Activated T-cell treated with anti-CD3 and anti-CD28 coated beads, Interleukin-2, amount 50 U/mL, for 72 hours (primary cell): ENCODE data around the gene GCNT2. TPM values are rescaled to one million over a fixed set of nuclear protein-coding genes. Genes with fewer than 3 reads are reported as not detected.

Experiments used
- ATAC-seq, 2 donors: fragments of 150-1000 bp; cut with Tn5 transposase; replicated peaks in 1 of 2; 2 replicates each; pipeline ENCODE4 v1.10.0; 2021; ENCODE audit warnings: moderate library complexity in 2 of 2, mild to moderate bottlenecking in 1 of 2
- DNase-seq, 2 donors: peaks; one replicate each; pipeline ENCODE4 v3.0.0; 2021 to 2022; ENCODE audit warnings: mixed read lengths in 1 of 2
- H3K27ac Mint-ChIP-seq: one replicate; pipeline ENCODE4 v1.8.0; 2022; ENCODE audit warnings: mild to moderate bottlenecking, moderate library complexity, mixed read lengths
- H3K27me3 Mint-ChIP-seq: one replicate; pipeline ENCODE4 v1.8.0; 2022; ENCODE audit warnings: low read depth, mixed read lengths
- H3K36me3 Mint-ChIP-seq, 2 donors: one replicate each; pipeline ENCODE4 v1.8.0; 2022; ENCODE audit warnings: mixed read lengths in 2 of 2, mild to moderate bottlenecking in 1 of 2; ENCODE audit not compliant: insufficient read depth in 2 of 2
- H3K4me1 Mint-ChIP-seq: one replicate; pipeline ENCODE4 v1.8.0; 2022; ENCODE audit warnings: low read depth, mixed read lengths
- H3K4me3 Mint-ChIP-seq, 2 donors: one replicate each; pipeline ENCODE4 v1.8.0; 2022; ENCODE audit warnings: mild to moderate bottlenecking in 2 of 2, mixed read lengths in 2 of 2, moderate library complexity in 2 of 2
- H3K9me3 Mint-ChIP-seq, 2 donors: one replicate each; pipeline ENCODE4 v1.8.0; 2022; ENCODE audit warnings: mixed read lengths in 2 of 2
- total RNA-seq, 2 donors: library from RNA; stranded (reverse); gene quantifications; one replicate each; pipeline ENCODE4 v1.2.3, GENCODE V29; 2022

GCNT2 gene
- total RNA-seq, 2 donors from 2014 or later, result 1.8 to 3.1 TPM

GRCh38 chr6:10541591-10541990, 20.4 kb downstream of the GCNT2 start:
- Mint-ChIP-seq H3K4me3 (no peak overlapping the region), H3K27ac (no peak overlapping the region), H3K36me3 (peaks cover 0 to 2% of the 10 kb centered on the region in 2 donors), H3K9me3 (peaks cover 0 to 1% of the 10 kb centered on the region in 2 donors), H3K4me1 (no peaks in the 10 kb centered on the region), H3K27me3 (no peaks in the 10 kb centered on the region)
- ATAC-seq (no peak), DNase-seq (no peak)

- Mint-ChIP-seq H3K9me3 (peaks cover 0 to 1% of the 10 kb centered on the region in 2 donors), H3K27ac (no peak overlapping the region), H3K4me1 (no peaks in the 10 kb centered on the region), H3K27me3 (no peaks in the 10 kb centered on the region), H3K4me3 (no peak overlapping the region), H3K36me3 (peaks cover 0 to 2% of the 10 kb centered on the region in 2 donors)
- DNase-seq (no peak), ATAC-seq (no peak)
Measured at GRCh38 chr6:10542213-10542612, 21.1 kb downstream of the GCNT2 start.

DNA sequence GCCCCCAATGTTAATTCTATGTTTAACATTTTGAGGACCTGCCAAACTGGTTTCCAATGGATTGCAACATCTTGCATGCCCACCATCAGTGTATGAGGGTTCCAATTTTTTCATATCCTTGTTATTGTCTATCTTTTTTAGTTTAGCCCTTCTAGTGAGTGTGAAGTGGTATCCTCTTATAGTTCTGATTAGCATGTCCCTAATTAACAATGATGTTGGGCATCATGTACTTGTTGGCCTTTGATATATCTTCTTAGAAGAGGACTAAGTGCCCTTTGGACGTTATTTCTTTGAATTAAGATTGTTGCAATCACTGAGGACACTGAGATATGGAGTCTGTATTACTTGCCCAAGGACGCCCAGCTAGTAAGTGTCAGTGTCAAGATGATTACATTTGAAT, 22.3 kb downstream of the GCNT2 start:
- Mint-ChIP-seq H3K36me3 (peaks cover 0 to 2% of the 10 kb centered on the region in 2 donors), H3K27me3 (no peaks in the 10 kb centered on the region), H3K9me3 (peaks cover 0 to 1% of the 10 kb centered on the region in 2 donors), H3K27ac (no peak overlapping the region), H3K4me3 (no peak overlapping the region), H3K4me1 (no peaks in the 10 kb centered on the region)
- ATAC-seq, result no peak
- no peak for DNase-seq

- no peak overlapping the region for H3K27ac Mint-ChIP-seq
- peaks cover 0 to 4% of the 10 kb centered on the region in 2 donors for H3K36me3 Mint-ChIP-seq
- no peaks in the 10 kb centered on the region for H3K4me1 Mint-ChIP-seq
- DNase-seq (no peak), ATAC-seq (no peak)
- H3K9me3 Mint-ChIP-seq, result peaks cover 0 to 1% of the 10 kb centered on the region in 2 donors
- no peak overlapping the region for H3K4me3 Mint-ChIP-seq
- no peaks in the 10 kb centered on the region for H3K27me3 Mint-ChIP-seq
Measured at GRCh38 chr6:10545482-10545881, 24.3 kb downstream of the GCNT2 start.

DNA sequence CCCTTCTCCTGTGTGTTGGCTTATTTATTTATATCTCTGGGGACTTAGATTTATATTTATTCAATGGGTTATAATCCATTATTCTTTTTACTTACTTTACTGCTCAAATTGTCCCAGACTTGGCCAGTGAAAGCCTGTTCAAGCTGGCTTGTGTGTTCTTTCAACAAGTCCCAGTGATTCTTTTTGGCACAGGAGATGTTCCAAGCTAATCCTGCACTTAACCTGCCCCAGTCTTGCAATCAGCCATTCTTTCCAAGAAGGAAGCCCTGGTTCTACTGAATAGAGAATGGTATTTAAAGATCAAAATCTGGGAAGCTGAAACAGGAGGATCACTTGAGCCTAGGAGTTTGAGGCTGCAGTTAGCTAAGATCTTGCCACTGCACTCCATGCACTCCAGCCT, 26.7 kb downstream of the GCNT2 start:
- Mint-ChIP-seq H3K9me3 (peaks cover 0 to 1% of the 10 kb centered on the region in 2 donors), H3K4me3 (no peak overlapping the region), H3K36me3 (peaks cover 0 to 3% of the 10 kb centered on the region in 2 donors), H3K27ac (no peak overlapping the region), H3K4me1 (no peaks in the 10 kb centered on the region), H3K27me3 (no peaks in the 10 kb centered on the region)
- no peak for ATAC-seq
- no peak for DNase-seq

DNA sequence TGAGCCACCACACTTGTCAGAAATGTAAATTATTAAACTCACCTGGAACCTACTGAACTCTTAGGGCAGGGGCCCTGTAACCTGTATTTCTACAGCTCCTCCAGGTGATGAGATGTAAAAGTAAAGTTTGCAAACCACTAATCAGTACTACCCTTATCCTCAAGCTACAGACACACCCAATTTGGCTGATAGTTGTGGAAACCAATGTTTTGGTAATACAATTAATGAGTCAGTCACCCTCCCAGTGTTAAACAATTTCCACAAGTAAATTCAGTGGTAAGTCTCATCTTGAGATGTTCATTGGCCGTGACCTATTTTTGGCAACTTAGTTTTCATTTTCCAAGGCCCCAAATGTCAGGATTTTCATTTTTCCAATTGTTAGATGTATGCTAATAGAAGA, 29.6 kb downstream of the GCNT2 start:
- H3K27me3 Mint-ChIP-seq, result no peaks in the 10 kb centered on the region
- ATAC-seq (no peak), DNase-seq (no peak)
- H3K4me1 Mint-ChIP-seq, result peaks cover 2% of the 10 kb centered on the region
- H3K4me3 Mint-ChIP-seq, result no peak overlapping the region
- no peak overlapping the region for H3K27ac Mint-ChIP-seq
- H3K36me3 Mint-ChIP-seq, result peaks cover 0 to 3% of the 10 kb centered on the region in 2 donors
- H3K9me3 Mint-ChIP-seq, result no peaks in the 10 kb centered on the region

DNA sequence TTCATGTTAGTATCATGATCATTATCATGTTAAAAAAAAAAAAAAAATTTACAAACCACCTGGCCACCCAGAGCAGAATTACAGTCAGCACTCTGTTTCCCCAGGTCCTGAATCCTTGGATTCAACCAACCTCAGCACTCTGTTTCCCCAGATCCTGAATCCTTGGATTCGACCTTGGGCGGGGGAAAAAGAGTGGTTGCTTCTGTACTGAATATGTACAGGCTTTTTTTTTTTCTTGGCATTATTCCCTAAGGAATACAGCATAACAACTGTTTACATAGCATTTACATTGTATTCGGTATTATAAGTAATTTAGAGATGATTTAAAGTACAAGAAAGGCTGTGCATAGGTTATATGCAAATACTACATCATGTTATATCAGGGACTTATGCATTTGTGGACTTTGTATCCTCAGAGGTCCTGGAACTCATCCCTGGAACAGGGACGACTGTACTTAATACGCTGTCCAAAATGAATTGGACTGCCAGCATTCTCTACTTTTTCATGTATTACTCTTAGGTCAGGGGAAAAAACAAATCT, 31.2 kb downstream of the GCNT2 start:
- Mint-ChIP-seq H3K27ac (no peak overlapping the region), H3K36me3 (peaks cover 0 to 3% of the 10 kb centered on the region in 2 donors), H3K4me1 (peaks cover 5% of the 10 kb centered on the region), H3K4me3 (no peak overlapping the region), H3K9me3 (no peaks in the 10 kb centered on the region), H3K27me3 (no peaks in the 10 kb centered on the region)
- ATAC-seq (no peak), DNase-seq (no peak)

DNA sequence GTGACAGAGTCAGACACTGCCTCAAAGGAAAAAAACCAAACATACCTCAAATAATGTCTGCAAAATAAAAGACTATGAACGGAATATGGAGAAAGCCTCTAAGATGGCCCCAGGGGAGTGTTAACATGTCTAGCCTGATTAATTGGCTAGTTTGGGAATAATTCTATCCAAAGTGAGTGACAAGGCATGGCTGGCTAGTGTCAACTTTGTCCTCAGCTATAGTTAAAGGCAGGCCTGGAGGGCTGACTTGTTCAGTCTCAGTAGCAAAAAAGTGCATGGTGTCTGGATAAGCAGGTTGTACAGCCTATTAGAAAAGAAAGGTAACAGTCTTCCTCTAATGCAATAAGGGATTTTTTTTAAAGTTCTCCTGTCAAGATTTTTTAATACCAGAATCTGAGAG, 32.7 kb downstream of the GCNT2 start:
- Mint-ChIP-seq H3K4me1 (peaks cover 5% of the 10 kb centered on the region), H3K9me3 (no peaks in the 10 kb centered on the region), H3K36me3 (peaks cover 0 to 3% of the 10 kb centered on the region in 2 donors), H3K4me3 (no peak overlapping the region), H3K27ac (no peak overlapping the region), H3K27me3 (no peaks in the 10 kb centered on the region)
- DNase-seq, result no peak
- no peak for ATAC-seq

DNA sequence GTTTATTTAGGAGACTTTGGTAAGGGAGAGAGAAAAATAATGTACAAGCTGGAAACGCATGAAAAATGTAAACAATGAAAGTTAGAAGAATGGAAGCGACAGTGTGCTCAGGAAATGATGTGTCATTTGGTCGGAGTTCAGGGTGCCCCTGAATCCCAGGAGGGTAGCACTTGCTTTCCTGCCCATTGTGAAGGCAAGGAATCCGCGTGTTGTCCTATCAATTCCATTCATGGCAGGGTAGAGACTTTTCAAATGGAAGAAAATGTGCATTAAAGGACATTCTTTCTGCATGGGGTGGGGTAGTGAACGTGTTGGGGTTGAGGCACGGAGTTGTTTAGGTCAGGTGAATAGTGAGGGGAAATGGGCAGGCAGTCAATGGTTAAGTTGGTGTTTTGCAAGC, 33.7 kb downstream of the GCNT2 start:
- Mint-ChIP-seq H3K4me3 (no peak overlapping the region), H3K27ac (no peak overlapping the region), H3K36me3 (no peaks in the 10 kb centered on the region), H3K4me1 (peaks cover 5% of the 10 kb centered on the region), H3K27me3 (no peaks in the 10 kb centered on the region), H3K9me3 (no peaks in the 10 kb centered on the region)
- no peak for DNase-seq
- no peak for ATAC-seq

DNA sequence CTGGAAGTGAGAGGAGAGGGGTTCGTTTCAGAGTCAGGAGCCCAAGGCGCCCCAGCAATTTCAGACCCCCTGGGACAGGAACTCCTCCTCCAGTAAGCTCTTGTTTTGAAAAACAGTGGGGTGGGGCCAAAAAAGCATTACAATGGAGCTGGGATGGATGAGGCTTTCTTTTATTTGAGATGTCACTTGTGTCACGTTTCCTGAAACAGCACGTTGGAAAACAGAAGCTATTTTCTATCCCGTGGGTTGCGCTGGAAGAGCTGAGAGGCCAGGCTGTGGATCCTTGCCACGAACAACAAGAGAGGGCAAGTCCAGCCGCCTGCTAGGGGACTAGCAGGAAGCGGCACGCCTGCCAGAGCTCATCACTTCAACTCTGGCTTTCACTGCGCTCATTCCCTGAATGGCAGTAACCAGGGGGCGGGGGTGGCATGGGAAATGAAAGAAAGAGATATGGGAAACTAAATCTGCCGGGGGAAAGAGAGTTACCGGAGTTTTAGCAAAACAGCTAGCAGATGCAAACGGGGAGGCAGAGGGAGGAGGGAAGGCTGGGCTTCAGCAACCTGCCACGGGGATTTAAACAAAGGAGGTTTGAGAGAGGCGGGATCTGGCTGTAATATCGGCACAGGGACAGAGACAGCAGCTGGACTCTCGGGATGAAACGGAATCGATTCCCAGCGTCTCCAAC, 34.6 kb downstream of the GCNT2 start:
- no peak overlapping the region for H3K27ac Mint-ChIP-seq
- DNase-seq (no peak), ATAC-seq (no peak)
- peaks cover 0 to 2% of the 10 kb centered on the region in 2 donors for H3K36me3 Mint-ChIP-seq
- no peak overlapping the region for H3K4me3 Mint-ChIP-seq
- H3K9me3 Mint-ChIP-seq, result no peaks in the 10 kb centered on the region
- H3K4me1 Mint-ChIP-seq, result peaks cover 5% of the 10 kb centered on the region
- no peaks in the 10 kb centered on the region for H3K27me3 Mint-ChIP-seq

- DNase-seq, result no peak
- Mint-ChIP-seq H3K27ac (no peak overlapping the region), H3K4me1 (peaks cover 5% of the 10 kb centered on the region), H3K27me3 (no peaks in the 10 kb centered on the region), H3K4me3 (no peak overlapping the region), H3K9me3 (no peaks in the 10 kb centered on the region), H3K36me3 (peaks cover 0 to 2% of the 10 kb centered on the region in 2 donors)
- no peak for ATAC-seq
Measured at GRCh38 chr6:10556589-10556988, 35.4 kb downstream of the GCNT2 start.

GRCh38 chr6:10556992-10557391, 35.8 kb downstream of the GCNT2 start:
- no peak overlapping the region for H3K4me3 Mint-ChIP-seq
- H3K27ac Mint-ChIP-seq, result no peak overlapping the region
- H3K36me3 Mint-ChIP-seq, result peaks cover 0 to 2% of the 10 kb centered on the region in 2 donors
- ATAC-seq (no peak), DNase-seq (no peak)
- no peaks in the 10 kb centered on the region for H3K27me3 Mint-ChIP-seq
- peaks cover 5% of the 10 kb centered on the region for H3K4me1 Mint-ChIP-seq
- H3K9me3 Mint-ChIP-seq, result no peaks in the 10 kb centered on the region

GRCh38 chr6:10557913-10558312, 36.8 kb downstream of the GCNT2 start:
- no peak for DNase-seq
- Mint-ChIP-seq H3K36me3 (peaks cover 0 to 2% of the 10 kb centered on the region in 2 donors), H3K27ac (no peak overlapping the region), H3K4me3 (no peak overlapping the region), H3K9me3 (no peaks in the 10 kb centered on the region), H3K27me3 (no peaks in the 10 kb centered on the region), H3K4me1 (peaks cover 5% of the 10 kb centered on the region)
- ATAC-seq, result no peak

- ATAC-seq, result no peak
- peaks cover 5% of the 10 kb centered on the region for H3K4me1 Mint-ChIP-seq
- no peaks in the 10 kb centered on the region for H3K9me3 Mint-ChIP-seq
- no peak overlapping the region for H3K27ac Mint-ChIP-seq
- H3K27me3 Mint-ChIP-seq, result no peaks in the 10 kb centered on the region
- no peak overlapping the region for H3K4me3 Mint-ChIP-seq
- peaks cover 0 to 2% of the 10 kb centered on the region in 2 donors for H3K36me3 Mint-ChIP-seq
- no peak for DNase-seq
Measured at GRCh38 chr6:10558565-10558964, 37.4 kb downstream of the GCNT2 start.
